HS-27A (cell line): Measurements from ENCODE around the gene PLD4.

Source experiments
- DNase-seq: peaks from one replicate; pipeline ENCODE4 v3.0.0-alpha.2; 2012; ENCODE audit warnings: low read depth, missing footprints

The PLD4 gene

GRCh38 chr14:104929268-104930230, 4.9 kb downstream of the PLD4 start:
- DNase-seq: no peak

GRCh38 chr14:104930526-104931303, 6.0 kb downstream of the PLD4 start:
- DNase-seq: no peak

GRCh38 chr14:104931304-104931770, 6.7 kb downstream of the PLD4 start:
- no peak for DNase-seq

- DNase-seq: no peak
Measured at GRCh38 chr14:104931771-104932675, 7.3 kb downstream of the PLD4 start.

GRCh38 chr14:104932676-104933631, 8.3 kb downstream of the PLD4 start:
- DNase-seq: peak; percentile 50

GRCh38 chr14:104933746-104934733, 9.4 kb downstream of the PLD4 start:
- DNase-seq: no peak

GRCh38 chr14:104935026-104935650, 10.5 kb downstream of the PLD4 start:
- no peak for DNase-seq

- no peak for DNase-seq
Measured at GRCh38 chr14:104935955-104936354, 11.3 kb downstream of the PLD4 start.

GRCh38 chr14:104936361-104937155, 11.9 kb downstream of the PLD4 start:
- DNase-seq: no peak

- no peak for DNase-seq
Measured at GRCh38 chr14:104937161-104937560, 12.5 kb downstream of the PLD4 start.

GRCh38 chr14:104937694-104938365, 13.2 kb downstream of the PLD4 start:
- DNase-seq: no peak

GRCh38 chr14:104938436-104938835, 13.8 kb downstream of the PLD4 start:
- DNase-seq: no peak

GRCh38 chr14:104938960-104939359, 14.3 kb downstream of the PLD4 start:
- no peak for DNase-seq

GRCh38 chr14:104939666-104940410, 15.2 kb downstream of the PLD4 start:
- no peak for DNase-seq

GRCh38 chr14:104940526-104941150, 16.0 kb downstream of the PLD4 start:
- DNase-seq: no peak
